Adrenal gland (tissue), 12 donors: ENCODE measurements around the gene SPOP. TPM values are rescaled to one million over a fixed set of nuclear protein-coding genes. Genes with fewer than 3 reads are reported as not detected.
A peak's percentile ranks its signal among the peaks of the same experiment; 100 is the strongest.

Source experiments
- DNase-seq, 7 donors: peaks; one replicate each; pipeline ENCODE4 v3.0.0-alpha.2; 2019 to 2020
- H3K27ac ChIP-seq, 5 donors: fragments of 200-600 bp; sonication (generic) in 4 of 5; 1 replicate in 3 of 5; 2 replicates in 2 of 5; pipeline versions ENCODE4 v1.5.1 to v1.8.0; 2016 to 2020; ENCODE audit warnings: mild to moderate bottlenecking in 1 of 5
- H3K27me3 ChIP-seq: fragments of 200-600 bp; 2 replicates; pipeline ENCODE4 v1.8.0; 2021
- H3K36me3 ChIP-seq, 2 donors: fragments of 200-600 bp; replicated peaks in 1 of 2; 1 replicate in 1 of 2; 2 replicates in 1 of 2; pipeline versions ENCODE4 v1.5.1 to v1.8.0; 2018 to 2022
- H3K4me1 ChIP-seq, 2 donors: fragments of 200-600 bp; replicated peaks in 1 of 2; 1 replicate in 1 of 2; 2 replicates in 1 of 2; pipeline versions ENCODE4 v1.5.1 to v1.8.0; 2018 to 2021
- H3K4me3 ChIP-seq, 4 donors: fragments of 200-600 bp; sonication (generic) in 3 of 4; one replicate each; pipeline ENCODE4 v1.5.1; 2016 to 2018
- H3K9me3 ChIP-seq, 3 donors: fragments of 200-600 bp; sonication (generic) in 1 of 3; replicated peaks in 1 of 3; 1 replicate in 2 of 3; 2 replicates in 1 of 3; pipeline versions ENCODE4 v1.5.1 to v1.8.0; 2016 to 2021
- POLR2A ChIP-seq, 2 donors: fragments of 450-650 bp; IDR thresholded peaks; one replicate each; pipeline ENCODE4 v1.6.1; 2017; ENCODE audit warnings: antibody characterized with exemption in 2 of 2, mild to moderate bottlenecking in 2 of 2, moderate library complexity in 1 of 2
- WGBS, 4 donors: extraction: QIAGEN DNeasy Blood & Tissue Kit in 2 of 4; methylation state at CpG; one replicate each; pipeline versions ENCODE4 v1.1.5 to v1.1.7; 2013 to 2017; 5-methylcytosine and 5-hydroxymethylcytosine counted together
- intact Hi-C, 2 donors: fragments of 100-400 bp; cut with DNase I; formaldehyde crosslinking; loops; one replicate each; pipeline versions ENCODE4 v1.14.1 to v1.15.0; 2022 to 2023
- polyA plus RNA-seq, 3 donors: library from polyadenylated mRNA; stranded (reverse); fragments of 200-250 nt in 2 of 3; fragments of 350-450 nt in 1 of 3; fragmentation: Illumina TruSeq in 1 of 3; extraction: RNeasy Lipid Tissue Mini Kit (QIAGEN cat#74804) in 1 of 3; gene quantifications; one replicate each; pipeline ENCODE4 v1.2.3, GENCODE V29; 2013 to 2014
- total RNA-seq, 9 donors: library from RNA; depleted of rRNA in 4 of 9; stranded (reverse); fragments of >200 nt in 4 of 9; fragments of 120-200 nt in 1 of 9; fragmentation: NEBNext Ultra II Directional in 1 of 9; extraction: Animal tissue kit (Norgen Biotek cat#: 25700) in 1 of 9; gene quantifications; one replicate each; pipeline versions ENCODE4 v1.1.0 to v1.2.4, GENCODE V29; 2013 to 2023
- TF ChIP-seq, protein P1 (sequence below), 6 experiments: fragments of 450-650 bp in 4 of 6; fragments of 200-600 bp in 2 of 6; sonication (generic) in 1 of 6; IDR thresholded peaks; 1 replicate in 5 of 6; 2 replicates in 1 of 6; pipeline versions ENCODE4 v1.5.1 to v1.8.0; 2016 to 2021; ENCODE audit warnings: antibody characterized with exemption in 6 of 6, mild to moderate bottlenecking in 2 of 6, moderate library complexity in 1 of 6
- donor health status: healthy with polysubstance abuse.
- donor health status: Bipolar disorder and iron deficiency.
- donor health status: DM: yes; HTN: yes; CAD: no.
- donor health status: DM: no; HTN: no; CAD: no.
- donor health status: DM: no; HTN: no; CAD: no.
- donor health status: DM: yes; HTN: yes; CAD: no.

SPOP gene
- total and polyA plus RNA-seq, 12 donors = 22.4 to 86.4 (median 57.6) TPM

DNA sequence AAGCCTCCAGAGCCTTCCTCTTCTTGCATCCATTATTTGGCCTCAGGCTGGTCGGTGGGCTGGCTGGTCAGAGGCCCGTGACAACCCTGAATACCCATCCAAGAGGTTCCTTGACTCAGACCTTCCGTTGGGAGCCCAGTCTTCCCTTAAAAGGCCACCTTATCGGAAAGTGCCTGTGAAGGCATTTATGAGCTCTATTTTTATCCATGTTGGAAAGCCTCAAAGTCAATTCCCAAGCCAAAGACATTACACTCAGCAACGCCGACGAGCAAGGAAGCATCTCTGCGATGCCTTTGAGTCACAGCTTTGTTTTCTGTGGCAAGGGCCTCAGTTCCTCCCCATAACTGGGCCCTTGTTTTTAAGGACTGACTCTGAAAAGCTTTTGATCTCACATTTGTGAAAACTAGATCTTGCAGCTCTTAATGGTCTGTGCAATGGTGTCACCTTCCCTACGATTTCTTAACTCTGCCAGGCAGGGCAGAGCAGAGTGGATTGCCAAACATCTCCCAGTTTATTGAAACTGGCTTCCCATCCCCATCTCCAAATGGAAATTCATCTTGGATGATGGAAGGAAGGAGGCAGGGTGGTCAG, 13.3 kb upstream of the SPOP start:
- Histone ChIP-seq H3K9me3 (no peaks in the 10 kb centered on the region), H3K27me3 (no peaks in the 10 kb centered on the region), H3K27ac (peak overlapping the region in 2 of 5 donors; percentile 47 to 63), H3K36me3 (no peaks in the 10 kb centered on the region), H3K4me1 (peaks cover 0 to 12% of the 10 kb centered on the region in 2 donors), H3K4me3 (no peak overlapping the region)
- no peak for TF ChIP-seq POLR2A (IDR thresholded peaks at IDR 0.05)
- TF ChIP-seq, protein P1, sequence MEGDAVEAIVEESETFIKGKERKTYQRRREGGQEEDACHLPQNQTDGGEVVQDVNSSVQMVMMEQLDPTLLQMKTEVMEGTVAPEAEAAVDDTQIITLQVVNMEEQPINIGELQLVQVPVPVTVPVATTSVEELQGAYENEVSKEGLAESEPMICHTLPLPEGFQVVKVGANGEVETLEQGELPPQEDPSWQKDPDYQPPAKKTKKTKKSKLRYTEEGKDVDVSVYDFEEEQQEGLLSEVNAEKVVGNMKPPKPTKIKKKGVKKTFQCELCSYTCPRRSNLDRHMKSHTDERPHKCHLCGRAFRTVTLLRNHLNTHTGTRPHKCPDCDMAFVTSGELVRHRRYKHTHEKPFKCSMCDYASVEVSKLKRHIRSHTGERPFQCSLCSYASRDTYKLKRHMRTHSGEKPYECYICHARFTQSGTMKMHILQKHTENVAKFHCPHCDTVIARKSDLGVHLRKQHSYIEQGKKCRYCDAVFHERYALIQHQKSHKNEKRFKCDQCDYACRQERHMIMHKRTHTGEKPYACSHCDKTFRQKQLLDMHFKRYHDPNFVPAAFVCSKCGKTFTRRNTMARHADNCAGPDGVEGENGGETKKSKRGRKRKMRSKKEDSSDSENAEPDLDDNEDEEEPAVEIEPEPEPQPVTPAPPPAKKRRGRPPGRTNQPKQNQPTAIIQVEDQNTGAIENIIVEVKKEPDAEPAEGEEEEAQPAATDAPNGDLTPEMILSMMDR (IDR thresholded peaks at IDR 0.05) = no peak
- 65 to 75% (median 67%) methylated on average over 9 of the region's 9 CpGs for WGBS, 4 donors
- intact Hi-C loops = no loop called here
- DNase-seq = no peak

DNA sequence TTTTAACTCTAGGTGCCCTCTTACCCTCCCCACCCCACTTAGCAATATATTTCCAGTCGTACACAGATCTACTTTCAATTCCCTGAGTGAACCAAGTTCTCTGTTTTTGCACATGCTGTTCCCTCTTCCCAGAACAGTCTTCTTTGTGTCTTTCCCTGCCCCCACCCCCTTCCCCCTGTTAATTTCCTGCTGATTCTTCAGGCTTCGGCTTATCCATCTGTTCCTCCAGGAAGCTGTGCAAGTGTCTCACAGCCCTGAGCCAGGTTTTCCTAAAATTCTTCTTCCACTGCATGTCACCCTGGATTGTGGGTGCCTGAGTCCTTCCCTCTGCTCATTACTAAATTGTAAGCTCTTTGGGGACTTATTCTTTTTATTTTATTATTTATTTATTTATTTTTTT, 12.4 kb upstream of the SPOP start:
- Histone ChIP-seq H3K36me3 (no peaks in the 10 kb centered on the region), H3K4me1 (peaks cover 0 to 8% of the 10 kb centered on the region in 2 donors), H3K27ac (no peak overlapping the region), H3K9me3 (no peaks in the 10 kb centered on the region), H3K4me3 (no peak overlapping the region), H3K27me3 (no peaks in the 10 kb centered on the region)
- no peak for DNase-seq
- intact Hi-C loops = no loop called here
- WGBS, 4 donors = 38 to 60% (median 44%) methylated on average over 2 of the region's 2 CpGs
- TF ChIP-seq POLR2A (IDR thresholded peaks at IDR 0.05) = no peak
- TF ChIP-seq, protein P1 (IDR thresholded peaks at IDR 0.05) = no peak

DNA sequence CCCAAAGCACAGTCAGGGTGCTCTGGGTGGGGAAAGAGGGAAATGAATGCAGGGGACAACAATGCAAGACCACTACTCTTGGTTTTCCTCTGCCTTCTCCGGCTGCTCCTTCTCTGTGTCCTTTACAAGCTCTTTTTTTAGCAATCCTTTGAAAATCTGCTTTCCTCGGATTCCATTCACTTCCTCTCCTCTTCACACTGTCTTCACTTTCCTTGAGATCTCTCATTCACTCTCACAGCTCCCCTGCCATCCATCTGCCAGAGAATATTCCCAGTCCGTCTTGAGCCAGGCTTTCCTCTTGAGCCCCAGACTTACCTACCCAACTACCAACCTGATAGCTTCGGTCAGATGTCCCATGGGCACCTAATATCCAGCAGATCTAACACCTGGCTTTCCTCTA, 11.0 kb upstream of the SPOP start:
- intact Hi-C loops = loop anchor here in 1 of 2 donors (10.0 kb wide), 1 partner anchor 64 kb away; no protein-coding TSS in a partner anchor
- Histone ChIP-seq H3K27ac (peak overlapping the region in 2 of 5 donors; percentile 30 to 62), H3K36me3 (no peaks in the 10 kb centered on the region), H3K9me3 (no peaks in the 10 kb centered on the region), H3K27me3 (no peaks in the 10 kb centered on the region), H3K4me3 (no peak overlapping the region), H3K4me1 (peaks cover 0 to 4% of the 10 kb centered on the region in 2 donors)
- TF ChIP-seq, protein P1 (IDR thresholded peaks at IDR 0.05) = no peak
- TF ChIP-seq POLR2A (IDR thresholded peaks at IDR 0.05) = no peak
- 67 to 77% (median 72%) methylated on average over 4 of the region's 4 CpGs for WGBS, 4 donors
- no peak for DNase-seq

DNA sequence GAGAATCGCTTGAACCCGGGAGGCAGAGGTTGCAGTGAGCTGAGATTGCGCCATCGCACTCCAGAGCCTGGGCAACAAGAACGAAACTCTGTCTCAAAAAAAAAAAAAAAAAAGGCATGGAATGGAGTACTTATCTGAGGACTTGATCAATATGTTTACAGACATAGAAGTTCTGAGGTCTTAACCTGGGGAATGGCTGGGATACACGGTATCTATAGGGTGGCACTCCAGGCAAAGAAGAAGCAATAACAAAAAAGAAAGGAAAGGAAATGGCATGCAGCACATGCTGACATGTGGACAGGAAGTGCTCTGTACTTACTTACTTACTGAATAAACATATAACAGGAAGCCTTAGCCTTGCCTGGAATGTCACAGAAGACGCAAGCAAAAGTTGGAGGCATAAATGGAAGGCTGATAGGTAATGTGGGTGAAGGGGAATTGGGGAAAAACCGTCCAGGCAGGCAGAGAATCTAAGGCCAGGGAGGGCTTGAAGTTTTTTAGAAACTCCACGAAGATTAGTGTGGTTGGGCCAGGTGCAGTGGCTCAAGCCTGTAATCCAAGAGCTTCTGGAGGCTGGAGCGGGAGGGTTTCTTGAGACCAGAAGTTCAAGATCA, 10.1 kb upstream of the SPOP start:
- intact Hi-C loops = loop anchor here in 1 of 2 donors (10.0 kb wide), 1 partner anchor 63 kb away; no protein-coding TSS in a partner anchor
- Histone ChIP-seq H3K36me3 (no peaks in the 10 kb centered on the region), H3K4me1 (peaks cover 0 to 4% of the 10 kb centered on the region in 2 donors), H3K27me3 (no peaks in the 10 kb centered on the region), H3K27ac (peak overlapping the region in 3 of 5 donors; percentile 22 to 62 (median 30)), H3K9me3 (no peaks in the 10 kb centered on the region), H3K4me3 (no peak overlapping the region)
- no peak for DNase-seq
- no peak for TF ChIP-seq POLR2A (IDR thresholded peaks at IDR 0.05)
- TF ChIP-seq, protein P1 (IDR thresholded peaks at IDR 0.05) = no peak
- 51 to 66% (median 56%) methylated on average over 10 of the region's 10 CpGs for WGBS, 4 donors
